Measurements from ENCODE around the gene STARD13. TPM values are rescaled to one million over a fixed set of nuclear protein-coding genes. Genes with fewer than 3 reads are reported as not detected.

STARD13 gene
- total and polyA plus RNA-seq, 8 donors = 7.8 to 29.4 (median 16.2) TPM

GRCh38 chr13:33308863-33309262, 23.3 kb upstream of the STARD13 start:
- H3K9me3 ChIP-seq = no peaks in the 10 kb centered on the region
- H3K27me3 ChIP-seq = no peaks in the 10 kb centered on the region
- H3K27ac ChIP-seq = no peak overlapping the region
- no peak overlapping the region for H3K4me3 ChIP-seq
- TF ChIP-seq CTCF (IDR thresholded peaks at IDR 0.05) = no peak
- no peaks in the 10 kb centered on the region for H3K36me3 ChIP-seq
- ATAC-seq (no peak), FAIRE-seq (no peak), DNase-seq (no peak)
- WGBS, 2 donors = 86 to 93% methylated on average over 1 of the region's 1 CpG
- H3K4me1 ChIP-seq = peaks cover 0 to 7% (median 0%) of the 10 kb centered on the region in 3 donors
- intact Hi-C loops (cut with DNase I) = no loop called here

GRCh38 chr13:33307843-33308242, 22.3 kb upstream of the STARD13 start:
- H3K36me3 ChIP-seq = no peaks in the 10 kb centered on the region
- no peaks in the 10 kb centered on the region for H3K27me3 ChIP-seq
- no peak overlapping the region for H3K27ac ChIP-seq
- FAIRE-seq = no peak
- WGBS, 2 donors = 10 to 12% methylated on average over 1 of the region's 1 CpG
- intact Hi-C loops (cut with DNase I) = no loop called here
- H3K4me1 ChIP-seq = peaks cover 0 to 7% (median 0%) of the 10 kb centered on the region in 3 donors
- no peak for TF ChIP-seq CTCF (IDR thresholded peaks at IDR 0.05)
- H3K4me3 ChIP-seq = no peak overlapping the region
- H3K9me3 ChIP-seq = no peaks in the 10 kb centered on the region
- no peak for DNase-seq
- ATAC-seq = peak in 2 of 4 donors; percentile 54 to 65

- no peak for DNase-seq
- TF ChIP-seq CTCF (IDR thresholded peaks at IDR 0.05) = no peak
- Histone ChIP-seq H3K4me3 (no peak overlapping the region), H3K4me1 (peaks cover 0 to 7% (median 0%) of the 10 kb centered on the region in 3 donors), H3K36me3 (no peaks in the 10 kb centered on the region), H3K27ac (no peak overlapping the region), H3K9me3 (no peaks in the 10 kb centered on the region), H3K27me3 (no peaks in the 10 kb centered on the region)
- FAIRE-seq = no peak
- intact Hi-C loops (cut with DNase I) = no loop called here
- WGBS, 2 donors = 72 to 74% methylated on average over 3 of the region's 3 CpGs
- ATAC-seq = no peak
Measured at GRCh38 chr13:33303855-33304597, 18.5 kb upstream of the STARD13 start.

GRCh38 chr13:33299626-33300025, 14.1 kb upstream of the STARD13 start:
- FAIRE-seq (no peak), ATAC-seq (no peak), DNase-seq (no peak)
- Histone ChIP-seq H3K9me3 (no peaks in the 10 kb centered on the region), H3K4me3 (no peak overlapping the region), H3K4me1 (peaks cover 0 to 6% (median 5%) of the 10 kb centered on the region in 3 donors), H3K36me3 (no peaks in the 10 kb centered on the region), H3K27ac (no peak overlapping the region), H3K27me3 (no peaks in the 10 kb centered on the region)
- intact Hi-C loops (cut with DNase I) = no loop called here
- 79 to 84% methylated on average over 3 of the region's 3 CpGs for WGBS, 2 donors
- TF ChIP-seq CTCF (IDR thresholded peaks at IDR 0.05) = no peak

- FAIRE-seq (no peak), ATAC-seq (peak in 3 of 4 donors; percentile 51 to 58 (median 53)), DNase-seq (no peak)
- intact Hi-C loops (cut with DNase I) = no loop called here
- H3K27ac ChIP-seq = peak overlapping the region in 1 of 4 donors; percentile 23
- H3K4me3 ChIP-seq = no peak overlapping the region
- H3K36me3 ChIP-seq = no peaks in the 10 kb centered on the region
- H3K9me3 ChIP-seq = no peaks in the 10 kb centered on the region
- no peak for TF ChIP-seq CTCF (IDR thresholded peaks at IDR 0.05)
- H3K27me3 ChIP-seq = no peaks in the 10 kb centered on the region
- 59 to 64% methylated on average over 7 of the region's 7 CpGs for WGBS, 2 donors
- peaks cover 0 to 6% (median 5%) of the 10 kb centered on the region in 3 donors for H3K4me1 ChIP-seq
Measured at GRCh38 chr13:33296793-33297425, 11.4 kb upstream of the STARD13 start.
